SH-SY5Y (cell line): ENCODE results near the gene ARHGEF40.

Source experiments
- GATA2 ChIP-seq: IDR thresholded peaks from 2 replicates; pipeline ENCODE4 v1.6.1; 2011; ENCODE audit warnings: mild to moderate bottlenecking, low read depth, low read length
- GATA3 ChIP-seq: IDR thresholded peaks from 2 replicates; pipeline ENCODE4 v1.6.1; 2011; ENCODE audit warnings: low read depth, mild to moderate bottlenecking, low read length, moderate library complexity

DNA sequence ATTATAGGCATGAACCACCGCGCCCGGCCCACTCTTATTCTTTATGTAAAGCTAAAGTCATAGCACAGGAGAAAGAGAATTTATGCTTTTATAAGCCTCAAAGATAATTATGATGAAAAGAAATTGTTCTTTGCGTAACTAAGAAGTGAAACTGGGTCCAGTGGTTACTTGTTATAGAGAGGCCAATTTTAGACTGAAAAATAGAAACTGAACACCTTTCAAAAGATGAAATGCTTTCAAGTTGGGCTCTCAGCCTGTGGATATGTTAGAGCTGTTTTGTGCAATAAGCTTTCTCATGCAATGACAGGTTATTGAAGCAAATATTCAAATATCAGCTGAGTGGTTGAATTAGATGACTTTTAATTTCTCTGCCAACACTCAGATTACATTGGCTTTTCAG lies 38.7 kb downstream of the ARHGEF40 start:
- TF ChIP-seq GATA3, result no peak
- no peak for TF ChIP-seq GATA2
